ENCODE data around the gene SETBP1. TPM values are rescaled to one million over a fixed set of nuclear protein-coding genes. Genes with fewer than 3 reads are reported as not detected.
A peak's percentile ranks its signal among the peaks of the same experiment; 100 is the strongest.

Gene SETBP1
- total RNA-seq, 1 donor from 2014 or later = 42.0 TPM

DNA sequence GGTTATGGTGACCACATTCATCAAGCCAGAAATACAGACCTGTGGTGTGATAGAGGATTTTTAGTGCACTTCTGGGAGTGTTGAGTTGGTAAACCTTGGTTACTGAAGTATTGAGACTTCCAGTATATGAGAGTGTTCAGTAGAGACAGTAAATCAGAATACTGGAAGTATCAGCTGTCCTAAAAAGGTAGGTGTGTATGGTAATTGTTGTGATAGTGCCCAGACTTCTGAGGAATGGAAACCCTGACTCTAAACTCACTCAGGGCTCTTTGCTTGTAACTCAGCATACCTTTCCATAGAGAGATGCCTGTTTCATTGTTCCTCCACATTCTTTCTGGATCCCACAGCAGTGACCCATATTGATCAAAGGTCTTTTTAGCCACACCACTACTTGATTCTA lies 217.1 kb downstream of the SETBP1 start:
- H3K27me3 Mint-ChIP-seq (ENCODE audit: insufficient read depth) = peaks cover 14% of the 10 kb centered on the region
- H3K36me3 Mint-ChIP-seq (ENCODE audit: low read depth) = peaks cover 7% of the 10 kb centered on the region
- no peak overlapping the region for H3K4me3 Mint-ChIP-seq
- peaks cover 58% of the 10 kb centered on the region for H3K4me1 Mint-ChIP-seq (ENCODE audit: low read depth)
- peaks cover 4% of the 10 kb centered on the region for H3K9me3 Mint-ChIP-seq
- no peak for DNase-seq (ENCODE audit: low spot score)
- peak overlapping the region; percentile 62 for H3K27ac Mint-ChIP-seq
- intact Hi-C loops (cut with micrococcal nuclease) = loop anchor here (1.0 to 10.0 kb wide), 3 partner anchors 11 to 533 kb away; no protein-coding TSS in a partner anchor

DNA sequence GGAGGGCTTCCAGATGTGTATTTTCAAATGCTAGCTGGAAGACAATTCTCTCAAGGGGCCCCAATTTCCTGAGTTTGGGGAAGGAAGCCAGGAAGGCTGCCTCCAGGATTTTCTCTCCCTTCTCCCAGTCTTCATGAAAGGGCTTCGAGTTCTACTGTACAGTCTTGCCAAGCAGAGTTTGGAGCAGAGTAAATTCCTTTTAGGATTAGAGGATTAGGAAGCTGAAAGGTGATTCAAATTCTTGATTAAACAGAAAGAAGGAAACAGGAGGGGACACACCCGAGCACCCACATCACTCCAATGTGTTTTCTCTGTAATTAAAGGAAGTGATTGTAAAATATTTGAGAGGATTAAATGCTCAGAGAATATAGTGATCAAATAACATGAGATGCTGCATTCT lies 217.8 kb downstream of the SETBP1 start:
- peaks cover 51% of the 10 kb centered on the region for H3K4me1 Mint-ChIP-seq (ENCODE audit: low read depth)
- no peak for DNase-seq (ENCODE audit: low spot score)
- H3K4me3 Mint-ChIP-seq = no peak overlapping the region
- no peak overlapping the region for H3K27ac Mint-ChIP-seq
- peaks cover 4% of the 10 kb centered on the region for H3K9me3 Mint-ChIP-seq
- intact Hi-C loops (cut with micrococcal nuclease) = loop anchor here (1.0 to 10.0 kb wide), 2 partner anchors 319 to 534 kb away; no protein-coding TSS in a partner anchor
- H3K36me3 Mint-ChIP-seq (ENCODE audit: low read depth) = peaks cover 3% of the 10 kb centered on the region
- peaks cover 19% of the 10 kb centered on the region for H3K27me3 Mint-ChIP-seq (ENCODE audit: insufficient read depth)

DNA sequence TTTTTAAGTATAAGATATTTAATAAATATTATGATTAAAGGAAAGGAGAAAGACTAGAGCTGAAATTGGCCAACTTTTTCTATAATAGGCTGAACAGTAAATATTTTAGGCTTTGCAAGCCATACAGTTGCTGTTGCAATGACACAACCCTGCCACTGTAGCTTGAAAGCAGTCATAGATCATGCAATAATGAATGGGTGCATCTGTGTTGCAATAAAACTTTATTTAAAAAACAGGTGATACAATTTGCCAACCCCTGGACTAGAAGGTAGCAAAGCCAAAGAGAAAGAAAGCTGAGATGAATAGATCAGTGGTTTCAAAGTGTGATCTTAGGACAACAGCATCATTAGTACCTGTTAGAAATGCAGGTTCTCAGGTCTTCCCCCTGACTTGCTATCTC lies 219.1 kb downstream of the SETBP1 start:
- Mint-ChIP-seq H3K4me1 (ENCODE audit: low read depth) (peaks cover 42% of the 10 kb centered on the region), H3K4me3 (no peak overlapping the region), H3K27ac (no peak overlapping the region), H3K36me3 (ENCODE audit: low read depth) (peaks cover 2% of the 10 kb centered on the region), H3K9me3 (peaks cover 4% of the 10 kb centered on the region), H3K27me3 (ENCODE audit: insufficient read depth) (peaks cover 20% of the 10 kb centered on the region)
- DNase-seq (ENCODE audit: low spot score) = no peak
- intact Hi-C loops (cut with micrococcal nuclease) = loop anchor here (10.0 kb wide), 1 partner anchor 535 kb away; no protein-coding TSS in a partner anchor

DNA sequence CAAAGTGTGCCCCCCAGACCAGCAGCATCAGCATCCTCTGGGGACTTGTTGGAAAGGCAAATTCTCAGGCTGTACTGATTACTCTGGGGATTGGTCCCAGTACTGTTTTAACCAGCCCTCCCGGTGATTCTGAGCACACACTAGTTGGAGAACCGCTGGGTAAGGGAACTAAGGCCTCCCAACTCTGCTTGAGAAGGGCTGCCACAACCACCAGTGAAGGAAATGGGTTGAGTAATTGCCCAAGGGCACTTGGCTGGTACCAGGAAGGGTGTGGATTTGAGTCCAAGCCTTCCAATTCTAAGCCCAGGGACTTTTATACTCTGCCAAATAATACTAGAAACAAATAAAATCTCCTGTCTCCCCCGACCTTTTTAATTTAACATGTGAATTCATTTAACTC lies 219.9 kb downstream of the SETBP1 start:
- Mint-ChIP-seq H3K27me3 (ENCODE audit: insufficient read depth) (peaks cover 20% of the 10 kb centered on the region), H3K4me3 (no peak overlapping the region), H3K4me1 (ENCODE audit: low read depth) (peaks cover 38% of the 10 kb centered on the region), H3K27ac (no peak overlapping the region), H3K36me3 (ENCODE audit: low read depth) (peaks cover 2% of the 10 kb centered on the region), H3K9me3 (peaks cover 5% of the 10 kb centered on the region)
- intact Hi-C loops (cut with micrococcal nuclease) = no loop called here
- no peak for DNase-seq (ENCODE audit: low spot score)

DNA sequence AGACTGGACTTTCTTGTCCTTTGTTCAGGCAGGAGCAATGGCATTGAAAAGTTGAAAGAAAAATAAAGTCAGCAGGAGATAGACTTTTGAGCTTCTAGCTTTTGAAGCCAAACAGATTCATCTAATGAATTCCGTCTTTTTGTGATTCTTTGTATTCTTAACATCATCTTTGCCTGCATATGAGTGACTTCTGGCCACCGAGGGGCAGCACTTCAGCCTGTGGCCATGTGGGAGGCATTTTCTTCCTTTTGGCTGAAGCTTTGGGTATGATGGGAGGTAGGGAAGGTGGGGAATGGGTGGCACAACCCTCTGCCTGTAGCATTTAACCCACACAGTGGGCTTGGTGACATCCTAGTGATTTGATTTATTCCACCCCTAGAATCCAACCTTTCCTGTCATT lies 220.6 kb downstream of the SETBP1 start:
- Mint-ChIP-seq H3K4me1 (ENCODE audit: low read depth) (peaks cover 35% of the 10 kb centered on the region), H3K27me3 (ENCODE audit: insufficient read depth) (peaks cover 22% of the 10 kb centered on the region), H3K4me3 (no peak overlapping the region), H3K36me3 (ENCODE audit: low read depth) (peaks cover 2% of the 10 kb centered on the region), H3K27ac (no peak overlapping the region), H3K9me3 (peaks cover 5% of the 10 kb centered on the region)
- intact Hi-C loops (cut with micrococcal nuclease) = no loop called here
- no peak for DNase-seq (ENCODE audit: low spot score)

DNA sequence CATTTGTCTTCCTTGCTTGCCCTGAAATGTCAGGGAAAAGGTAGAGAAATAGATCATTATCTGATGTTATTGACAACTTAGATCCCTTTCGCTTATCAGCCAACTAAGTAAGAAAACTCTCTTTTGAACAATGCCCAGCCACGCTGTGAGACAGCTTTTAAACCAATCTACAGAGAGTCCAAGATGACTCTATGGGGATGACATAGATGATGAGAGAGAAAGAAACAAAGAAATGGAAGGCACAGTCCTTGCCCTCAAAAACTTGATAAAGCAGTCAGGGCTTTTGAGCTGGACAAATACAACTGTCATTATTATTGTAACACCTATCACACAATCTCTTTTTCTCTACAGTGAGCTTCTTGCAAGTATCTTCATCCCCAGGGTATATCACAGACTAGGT lies 222.6 kb downstream of the SETBP1 start:
- Mint-ChIP-seq H3K27me3 (ENCODE audit: insufficient read depth) (peaks cover 27% of the 10 kb centered on the region), H3K4me1 (ENCODE audit: low read depth) (peaks cover 17% of the 10 kb centered on the region), H3K27ac (no peak overlapping the region), H3K4me3 (no peak overlapping the region), H3K36me3 (ENCODE audit: low read depth) (no peaks in the 10 kb centered on the region), H3K9me3 (peaks cover 5% of the 10 kb centered on the region)
- DNase-seq (ENCODE audit: low spot score) = no peak
- intact Hi-C loops (cut with micrococcal nuclease) = no loop called here

DNA sequence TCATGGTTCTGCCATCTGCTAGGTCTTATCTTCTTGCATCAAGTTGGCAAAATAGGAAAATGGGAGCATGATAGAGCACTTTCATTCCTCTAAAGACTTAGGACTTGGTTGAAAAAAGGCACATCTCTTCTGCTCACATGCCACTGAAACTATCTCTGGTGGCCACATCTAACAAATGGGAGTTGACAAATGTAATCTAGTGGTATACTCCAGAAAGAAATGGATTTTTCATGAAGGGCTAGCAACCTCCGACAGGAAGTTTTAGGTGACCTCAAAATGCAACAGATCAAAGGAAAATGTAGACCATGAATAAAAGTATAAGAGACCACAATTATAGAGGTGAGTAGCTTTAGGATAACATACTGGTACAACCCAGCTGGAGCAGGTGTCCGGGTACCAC lies 224.1 kb downstream of the SETBP1 start:
- intact Hi-C loops (cut with micrococcal nuclease) = no loop called here
- Mint-ChIP-seq H3K36me3 (ENCODE audit: low read depth) (no peaks in the 10 kb centered on the region), H3K27ac (peak overlapping the region; percentile 6), H3K4me1 (ENCODE audit: low read depth) (peaks cover 25% of the 10 kb centered on the region), H3K9me3 (peaks cover 5% of the 10 kb centered on the region), H3K27me3 (ENCODE audit: insufficient read depth) (peaks cover 27% of the 10 kb centered on the region), H3K4me3 (no peak overlapping the region)
- DNase-seq (ENCODE audit: low spot score) = no peak

DNA sequence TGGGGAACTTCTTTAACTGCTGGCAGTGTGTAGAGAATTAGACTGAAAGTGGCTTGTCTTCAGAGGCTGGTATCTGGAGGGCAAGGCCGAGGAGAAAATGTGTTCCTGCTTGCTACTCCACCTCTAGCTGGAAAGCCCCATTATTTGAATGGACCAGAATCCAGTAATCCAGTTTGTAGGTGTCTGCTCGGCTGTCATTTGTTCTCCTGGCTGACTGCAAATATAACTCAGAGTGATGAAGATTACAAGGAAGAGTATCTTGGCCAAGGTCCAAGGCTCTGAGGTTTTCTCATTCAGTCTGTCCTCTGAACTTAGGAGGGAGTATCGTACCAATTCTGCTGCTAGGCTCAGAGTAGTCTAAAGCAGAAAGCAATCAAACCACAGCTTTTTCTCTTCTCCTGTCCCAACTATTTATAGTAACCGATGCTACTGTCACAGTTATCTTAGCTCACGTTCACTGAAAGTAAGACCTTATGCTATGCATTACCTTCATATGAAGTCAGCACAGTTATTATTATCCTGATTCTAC lies 228.6 kb downstream of the SETBP1 start:
- H3K4me1 Mint-ChIP-seq (ENCODE audit: low read depth) = peaks cover 43% of the 10 kb centered on the region
- no peak overlapping the region for H3K27ac Mint-ChIP-seq
- H3K9me3 Mint-ChIP-seq = peaks cover 5% of the 10 kb centered on the region
- intact Hi-C loops (cut with micrococcal nuclease) = no loop called here
- peaks cover 12% of the 10 kb centered on the region for H3K27me3 Mint-ChIP-seq (ENCODE audit: insufficient read depth)
- no peak overlapping the region for H3K4me3 Mint-ChIP-seq
- H3K36me3 Mint-ChIP-seq (ENCODE audit: low read depth) = peaks cover 5% of the 10 kb centered on the region
- DNase-seq (ENCODE audit: low spot score) = no peak

DNA sequence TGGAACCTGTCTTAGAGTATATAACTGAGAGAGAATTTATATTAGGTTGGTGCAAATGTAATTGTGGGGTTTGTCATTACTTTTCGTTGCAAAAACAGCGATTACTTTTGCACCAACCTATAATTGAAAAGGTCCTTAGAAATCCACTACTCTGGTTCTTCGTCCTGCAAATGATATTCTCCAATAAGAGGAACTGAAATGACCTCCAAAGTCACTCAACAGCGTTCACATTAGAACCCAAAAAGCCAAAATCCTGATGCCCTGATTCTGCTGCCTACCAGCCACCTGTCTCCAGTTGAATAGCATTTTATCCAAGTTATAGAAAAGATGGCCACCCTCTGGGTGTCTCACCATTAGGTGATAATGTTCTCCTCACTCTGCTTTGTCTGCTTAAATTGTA lies 230.6 kb downstream of the SETBP1 start:
- peaks cover 9% of the 10 kb centered on the region for H3K27me3 Mint-ChIP-seq (ENCODE audit: insufficient read depth)
- no peak overlapping the region for H3K27ac Mint-ChIP-seq
- H3K9me3 Mint-ChIP-seq = no peaks in the 10 kb centered on the region
- no peak overlapping the region for H3K4me3 Mint-ChIP-seq
- peaks cover 36% of the 10 kb centered on the region for H3K4me1 Mint-ChIP-seq (ENCODE audit: low read depth)
- DNase-seq (ENCODE audit: low spot score) = no peak
- H3K36me3 Mint-ChIP-seq (ENCODE audit: low read depth) = peaks cover 5% of the 10 kb centered on the region
- intact Hi-C loops (cut with micrococcal nuclease) = no loop called here

DNA sequence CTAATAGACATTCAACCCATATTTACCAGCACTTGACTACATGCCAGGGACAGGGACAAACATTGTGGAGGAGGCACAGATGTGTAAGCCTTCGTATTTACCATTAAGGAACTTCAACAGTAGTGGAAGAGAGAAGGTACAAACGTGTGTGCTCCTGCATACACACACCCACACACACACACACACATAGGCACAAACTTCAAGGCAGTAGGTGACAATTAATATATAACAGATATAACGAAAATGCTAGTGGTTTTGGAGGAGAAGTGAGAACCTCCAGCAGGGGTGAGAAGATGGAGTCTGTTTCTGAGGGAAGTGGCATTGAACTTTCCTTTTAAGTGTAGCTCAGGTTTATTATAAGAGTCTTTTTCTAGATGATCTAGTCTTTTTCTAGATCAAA lies 231.1 kb downstream of the SETBP1 start:
- no peak overlapping the region for H3K27ac Mint-ChIP-seq
- intact Hi-C loops (cut with micrococcal nuclease) = no loop called here
- H3K4me3 Mint-ChIP-seq = no peak overlapping the region
- DNase-seq (ENCODE audit: low spot score) = no peak
- H3K27me3 Mint-ChIP-seq (ENCODE audit: insufficient read depth) = peaks cover 6% of the 10 kb centered on the region
- no peaks in the 10 kb centered on the region for H3K9me3 Mint-ChIP-seq
- peaks cover 5% of the 10 kb centered on the region for H3K36me3 Mint-ChIP-seq (ENCODE audit: low read depth)
- H3K4me1 Mint-ChIP-seq (ENCODE audit: low read depth) = peaks cover 36% of the 10 kb centered on the region

DNA sequence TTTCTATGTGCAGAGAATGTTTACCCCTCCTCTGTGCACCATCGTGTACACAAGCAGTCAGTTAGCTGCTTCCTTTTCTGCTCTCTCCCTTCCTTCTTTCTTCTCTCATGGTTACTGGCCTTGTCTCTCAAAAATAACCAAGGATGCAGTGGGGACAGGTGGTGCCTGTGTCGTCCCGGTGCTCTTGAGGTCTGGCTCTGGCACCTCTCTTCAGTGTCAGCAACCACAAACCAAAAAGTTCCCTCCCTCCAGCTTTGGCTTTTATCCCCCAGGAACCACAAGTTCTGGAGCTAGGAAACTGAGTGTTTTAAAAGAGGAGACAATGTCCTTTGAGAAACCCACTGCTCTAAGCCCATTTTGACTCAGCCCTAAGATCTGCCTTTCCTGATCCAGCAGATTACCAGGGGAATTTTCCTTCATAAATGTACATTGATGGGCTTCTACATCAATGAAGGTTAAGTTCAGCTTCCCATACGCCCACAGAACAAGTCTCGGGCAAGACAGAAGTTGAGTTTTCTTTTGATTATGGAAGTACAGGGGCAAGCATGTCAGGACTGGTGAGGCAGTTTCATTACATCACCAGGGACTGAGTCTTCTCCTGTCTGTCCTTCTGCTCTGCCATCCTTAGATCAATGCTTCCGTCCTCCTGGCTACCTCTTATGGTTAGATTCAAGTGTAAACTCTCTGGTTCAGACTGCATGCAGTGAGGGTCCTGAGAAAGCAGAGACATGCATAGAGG lies 232.2 kb downstream of the SETBP1 start:
- no peak for DNase-seq (ENCODE audit: low spot score)
- Mint-ChIP-seq H3K27me3 (ENCODE audit: insufficient read depth) (peaks cover 3% of the 10 kb centered on the region), H3K4me1 (ENCODE audit: low read depth) (peaks cover 36% of the 10 kb centered on the region), H3K36me3 (ENCODE audit: low read depth) (peaks cover 5% of the 10 kb centered on the region), H3K27ac (no peak overlapping the region), H3K9me3 (no peaks in the 10 kb centered on the region), H3K4me3 (no peak overlapping the region)
- intact Hi-C loops (cut with micrococcal nuclease) = no loop called here

DNA sequence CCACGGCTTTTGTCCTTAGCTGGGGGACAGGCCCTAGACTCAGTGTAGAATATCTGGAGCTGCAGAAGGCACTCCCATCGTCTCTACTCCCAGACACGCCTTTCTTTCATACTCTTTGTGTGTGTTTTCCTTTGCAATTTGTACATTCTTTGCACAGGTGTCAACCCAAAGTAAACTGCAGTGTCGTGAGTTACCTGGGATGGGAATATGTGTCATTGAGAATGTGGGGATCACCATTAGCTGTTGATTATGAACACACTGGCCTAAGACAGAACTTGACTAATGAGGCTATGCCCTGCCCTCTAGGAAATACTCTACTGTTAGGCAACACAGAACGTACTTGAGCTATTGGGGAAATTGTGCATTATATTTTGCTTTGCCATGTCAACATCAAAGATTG lies 233.3 kb downstream of the SETBP1 start:
- Mint-ChIP-seq H3K4me1 (ENCODE audit: low read depth) (peaks cover 32% of the 10 kb centered on the region), H3K9me3 (no peaks in the 10 kb centered on the region), H3K27ac (no peak overlapping the region), H3K4me3 (no peak overlapping the region), H3K27me3 (ENCODE audit: insufficient read depth) (peaks cover 3% of the 10 kb centered on the region), H3K36me3 (ENCODE audit: low read depth) (peaks cover 5% of the 10 kb centered on the region)
- intact Hi-C loops (cut with micrococcal nuclease) = no loop called here
- no peak for DNase-seq (ENCODE audit: low spot score)

DNA sequence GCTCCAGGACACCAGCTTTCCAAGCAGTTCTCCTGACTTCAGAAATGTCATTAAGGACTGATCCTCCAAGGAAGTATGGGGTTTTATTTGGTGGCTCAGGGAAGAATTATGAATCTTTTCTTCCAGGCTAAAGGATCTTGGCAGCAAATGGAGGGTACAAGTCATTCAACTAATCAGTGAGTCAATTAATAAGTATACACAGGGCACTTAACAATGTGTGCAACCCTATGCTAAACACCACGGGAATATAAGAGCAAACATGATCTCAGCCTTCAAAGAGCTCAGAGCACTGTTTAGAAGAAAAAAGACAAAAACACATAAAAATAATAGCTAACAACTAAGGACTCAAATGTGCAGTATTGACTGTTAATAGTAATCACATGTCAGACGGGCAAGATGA lies 234.5 kb downstream of the SETBP1 start:
- Mint-ChIP-seq H3K4me3 (no peak overlapping the region), H3K27me3 (ENCODE audit: insufficient read depth) (peaks cover 7% of the 10 kb centered on the region), H3K4me1 (ENCODE audit: low read depth) (peaks cover 25% of the 10 kb centered on the region), H3K9me3 (no peaks in the 10 kb centered on the region), H3K36me3 (ENCODE audit: low read depth) (peaks cover 5% of the 10 kb centered on the region), H3K27ac (no peak overlapping the region)
- DNase-seq (ENCODE audit: low spot score) = no peak
- intact Hi-C loops (cut with micrococcal nuclease) = no loop called here

All from activated T-helper 1 cell treated with anti-CD3 and anti-CD28 coated beads, Interleukin-12 subunit alpha, Interleukin-12 subunit beta, Interleukin-2, Interleukin-4 antibody, amounts not matched to agents 30 ng/mL and 10 ng/mL and 1 ng/mL, durations not matched to agents 14 hours and 24 hours and 36 hours (primary cell).